Fibroblast of gingiva (primary cell): ENCODE results near the gene FGD1.

Experiments used
- DNase-seq: peaks from one replicate; pipeline ENCODE4 v3.0.0-alpha.2; 2011; ENCODE audit warnings: low read depth

Gene FGD1

DNA sequence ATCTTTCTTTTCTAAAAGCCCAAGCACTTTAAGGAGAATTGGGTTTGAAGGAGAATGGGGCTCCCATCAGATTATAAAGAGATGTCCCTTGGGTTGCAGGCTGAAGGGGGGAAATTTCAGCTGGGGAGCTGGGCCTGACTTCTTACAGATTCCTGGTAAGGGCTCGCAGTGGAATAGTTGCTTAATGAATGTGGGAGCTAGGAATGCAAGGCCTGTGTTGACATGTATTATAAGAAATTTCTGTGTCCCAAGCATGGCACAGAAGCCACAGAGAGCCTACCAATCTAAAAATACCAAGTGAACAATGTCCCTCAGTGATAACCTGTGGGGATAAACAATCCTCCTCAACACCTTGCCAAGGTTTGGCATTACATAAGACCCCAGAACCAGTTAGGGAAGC is 98.9 kb downstream of the FGD1 start:
- no peak for DNase-seq
